ENCODE data around the gene ZSCAN9. TPM values are rescaled to one million over a fixed set of nuclear protein-coding genes. Genes with fewer than 3 reads are reported as not detected.

The ZSCAN9 gene
- total RNA-seq (1 to 10 TPM; 3.1 to 4.8 TPM), polyA plus RNA-seq (1 to 10 TPM; 1.3 to 2.2 TPM)

DNA sequence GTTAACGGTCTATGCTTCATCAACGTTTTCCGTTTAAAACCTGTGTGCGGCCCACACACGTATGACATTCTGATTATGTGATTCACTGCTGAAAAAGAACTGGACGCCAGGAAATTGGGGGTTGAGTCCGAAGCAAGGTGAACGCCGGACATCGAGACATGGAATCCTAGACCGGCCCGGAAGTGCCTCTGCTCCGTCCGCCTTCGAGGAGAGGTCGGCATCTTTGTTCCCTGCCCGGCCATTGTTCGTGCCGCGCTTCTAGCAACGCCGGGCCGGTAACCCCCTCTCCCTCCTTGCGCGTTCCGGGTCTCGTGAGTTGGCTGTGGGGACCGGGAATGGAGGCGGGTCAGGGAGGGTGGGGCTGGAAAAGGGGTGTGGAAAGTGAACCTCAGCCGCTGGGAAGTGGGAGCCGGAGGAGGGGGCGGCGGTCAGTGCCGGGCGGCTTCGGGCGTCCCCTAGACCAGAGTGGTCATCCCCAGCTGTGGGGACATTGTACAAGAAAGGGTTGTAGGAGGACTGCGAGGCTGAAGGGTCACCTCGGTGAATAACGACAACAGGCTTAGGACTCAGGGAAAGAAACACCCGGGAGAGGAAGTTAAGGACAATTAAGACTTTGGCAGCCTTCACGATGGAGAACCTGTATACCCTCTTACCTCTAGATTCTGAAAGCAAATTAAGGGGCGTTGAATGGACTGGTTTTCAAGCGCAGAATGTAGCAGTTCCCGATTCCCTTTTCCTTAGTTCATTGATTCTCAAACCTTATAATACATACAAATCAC lies at the start of gene ZSCAN9:
Gene ZSCAN9, plus strand, starts transcription at position 220 of the 779 bp plus-strand sequence. CDS start 1,810 bp downstream, outside the sequence.
- Histone ChIP-seq H3K36me3 (ENCODE audit: control insufficient read depth in 4 of 4, insufficient read depth in 3 of 4, low read depth in 1 of 4, low read length in 3 of 4) (peaks cover 2 to 22% (median 16%) of the 10 kb centered on the region in 4 donors), H3K9ac (ENCODE audit: low read depth in 1 of 2, low read length in 2 of 2) (peak within 1 kb of the TSS; percentile 26 to 62), H3K4me3 (ENCODE audit: low read depth in 1 of 3, low read length in 3 of 3) (peak within 1 kb of the TSS; percentile 74 to 94 (median 87)), H3K27ac (ENCODE audit: low read depth in 1 of 2, low read length in 2 of 2) (no peak within 1 kb of the TSS), H3K9me3 (ENCODE audit: control insufficient read depth in 4 of 4, low read length in 3 of 4) (peaks cover 0 to 1% (median 0%) of the 10 kb centered on the region in 4 donors), H3K4me1 (ENCODE audit: control insufficient read depth in 4 of 4, insufficient read depth in 4 of 4, low read length in 3 of 4) (peaks cover 0 to 12% (median 5%) of the 10 kb centered on the region in 4 donors), H3K27me3 (ENCODE audit: control insufficient read depth in 4 of 4, insufficient read depth in 4 of 4, low read length in 3 of 4) (peaks cover 0 to 7% (median 3%) of the 10 kb centered on the region in 4 donors)
- DNase-seq (ENCODE audit: low spot score) = peak; percentile 66
- TF ChIP-seq HNF4A (conservative IDR thresholded peaks at IDR 0.05) (peak; percentile 27 to 55), EGR1 (IDR thresholded peaks at IDR 0.05; ENCODE audit: low read depth in 2 of 2) (peak; percentile 19 to 62), SP1 (IDR thresholded peaks at IDR 0.05) (peak; percentile 41), RAD21 (IDR thresholded peaks at IDR 0.05) (peak; percentile 16 to 50), FOXA1 (IDR thresholded peaks at IDR 0.05) (no peak), TAF1 (conservative IDR thresholded peaks at IDR 0.05) (peak; percentile 30), JUND (IDR thresholded peaks at IDR 0.05) (peak in 1 of 2 donors; percentile 24), YY1 (IDR thresholded peaks at IDR 0.05) (peak; percentile 95), GABPA (IDR thresholded peaks at IDR 0.05 in 1 of 2, conservative IDR thresholded peaks at IDR 0.05 in 1 of 2) (peak; percentile 87 to 95), RXRA (IDR thresholded peaks at IDR 0.05) (peak; percentile 32 to 68)
- TF ChIP-seq, protein P1, sequence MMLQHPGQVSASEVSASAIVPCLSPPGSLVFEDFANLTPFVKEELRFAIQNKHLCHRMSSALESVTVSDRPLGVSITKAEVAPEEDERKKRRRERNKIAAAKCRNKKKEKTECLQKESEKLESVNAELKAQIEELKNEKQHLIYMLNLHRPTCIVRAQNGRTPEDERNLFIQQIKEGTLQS (IDR thresholded peaks at IDR 0.05) = no peak
- TF ChIP-seq, protein P2, sequence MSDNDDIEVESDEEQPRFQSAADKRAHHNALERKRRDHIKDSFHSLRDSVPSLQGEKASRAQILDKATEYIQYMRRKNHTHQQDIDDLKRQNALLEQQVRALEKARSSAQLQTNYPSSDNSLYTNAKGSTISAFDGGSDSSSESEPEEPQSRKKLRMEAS (IDR thresholded peaks at IDR 0.05) = peak; percentile 48
- TF ChIP-seq, protein P3, sequence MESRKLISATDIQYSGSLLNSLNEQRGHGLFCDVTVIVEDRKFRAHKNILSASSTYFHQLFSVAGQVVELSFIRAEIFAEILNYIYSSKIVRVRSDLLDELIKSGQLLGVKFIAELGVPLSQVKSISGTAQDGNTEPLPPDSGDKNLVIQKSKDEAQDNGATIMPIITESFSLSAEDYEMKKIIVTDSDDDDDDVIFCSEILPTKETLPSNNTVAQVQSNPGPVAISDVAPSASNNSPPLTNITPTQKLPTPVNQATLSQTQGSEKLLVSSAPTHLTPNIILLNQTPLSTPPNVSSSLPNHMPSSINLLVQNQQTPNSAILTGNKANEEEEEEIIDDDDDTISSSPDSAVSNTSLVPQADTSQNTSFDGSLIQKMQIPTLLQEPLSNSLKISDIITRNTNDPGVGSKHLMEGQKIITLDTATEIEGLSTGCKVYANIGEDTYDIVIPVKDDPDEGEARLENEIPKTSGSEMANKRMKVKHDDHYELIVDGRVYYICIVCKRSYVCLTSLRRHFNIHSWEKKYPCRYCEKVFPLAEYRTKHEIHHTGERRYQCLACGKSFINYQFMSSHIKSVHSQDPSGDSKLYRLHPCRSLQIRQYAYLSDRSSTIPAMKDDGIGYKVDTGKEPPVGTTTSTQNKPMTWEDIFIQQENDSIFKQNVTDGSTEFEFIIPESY (IDR thresholded peaks at IDR 0.05) = no peak
- TF ChIP-seq, protein P4, sequence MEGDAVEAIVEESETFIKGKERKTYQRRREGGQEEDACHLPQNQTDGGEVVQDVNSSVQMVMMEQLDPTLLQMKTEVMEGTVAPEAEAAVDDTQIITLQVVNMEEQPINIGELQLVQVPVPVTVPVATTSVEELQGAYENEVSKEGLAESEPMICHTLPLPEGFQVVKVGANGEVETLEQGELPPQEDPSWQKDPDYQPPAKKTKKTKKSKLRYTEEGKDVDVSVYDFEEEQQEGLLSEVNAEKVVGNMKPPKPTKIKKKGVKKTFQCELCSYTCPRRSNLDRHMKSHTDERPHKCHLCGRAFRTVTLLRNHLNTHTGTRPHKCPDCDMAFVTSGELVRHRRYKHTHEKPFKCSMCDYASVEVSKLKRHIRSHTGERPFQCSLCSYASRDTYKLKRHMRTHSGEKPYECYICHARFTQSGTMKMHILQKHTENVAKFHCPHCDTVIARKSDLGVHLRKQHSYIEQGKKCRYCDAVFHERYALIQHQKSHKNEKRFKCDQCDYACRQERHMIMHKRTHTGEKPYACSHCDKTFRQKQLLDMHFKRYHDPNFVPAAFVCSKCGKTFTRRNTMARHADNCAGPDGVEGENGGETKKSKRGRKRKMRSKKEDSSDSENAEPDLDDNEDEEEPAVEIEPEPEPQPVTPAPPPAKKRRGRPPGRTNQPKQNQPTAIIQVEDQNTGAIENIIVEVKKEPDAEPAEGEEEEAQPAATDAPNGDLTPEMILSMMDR (IDR thresholded peaks at IDR 0.05; ENCODE audit: low read depth, low read length, missing input control) = no peak
- TF ChIP-seq, protein P5, sequence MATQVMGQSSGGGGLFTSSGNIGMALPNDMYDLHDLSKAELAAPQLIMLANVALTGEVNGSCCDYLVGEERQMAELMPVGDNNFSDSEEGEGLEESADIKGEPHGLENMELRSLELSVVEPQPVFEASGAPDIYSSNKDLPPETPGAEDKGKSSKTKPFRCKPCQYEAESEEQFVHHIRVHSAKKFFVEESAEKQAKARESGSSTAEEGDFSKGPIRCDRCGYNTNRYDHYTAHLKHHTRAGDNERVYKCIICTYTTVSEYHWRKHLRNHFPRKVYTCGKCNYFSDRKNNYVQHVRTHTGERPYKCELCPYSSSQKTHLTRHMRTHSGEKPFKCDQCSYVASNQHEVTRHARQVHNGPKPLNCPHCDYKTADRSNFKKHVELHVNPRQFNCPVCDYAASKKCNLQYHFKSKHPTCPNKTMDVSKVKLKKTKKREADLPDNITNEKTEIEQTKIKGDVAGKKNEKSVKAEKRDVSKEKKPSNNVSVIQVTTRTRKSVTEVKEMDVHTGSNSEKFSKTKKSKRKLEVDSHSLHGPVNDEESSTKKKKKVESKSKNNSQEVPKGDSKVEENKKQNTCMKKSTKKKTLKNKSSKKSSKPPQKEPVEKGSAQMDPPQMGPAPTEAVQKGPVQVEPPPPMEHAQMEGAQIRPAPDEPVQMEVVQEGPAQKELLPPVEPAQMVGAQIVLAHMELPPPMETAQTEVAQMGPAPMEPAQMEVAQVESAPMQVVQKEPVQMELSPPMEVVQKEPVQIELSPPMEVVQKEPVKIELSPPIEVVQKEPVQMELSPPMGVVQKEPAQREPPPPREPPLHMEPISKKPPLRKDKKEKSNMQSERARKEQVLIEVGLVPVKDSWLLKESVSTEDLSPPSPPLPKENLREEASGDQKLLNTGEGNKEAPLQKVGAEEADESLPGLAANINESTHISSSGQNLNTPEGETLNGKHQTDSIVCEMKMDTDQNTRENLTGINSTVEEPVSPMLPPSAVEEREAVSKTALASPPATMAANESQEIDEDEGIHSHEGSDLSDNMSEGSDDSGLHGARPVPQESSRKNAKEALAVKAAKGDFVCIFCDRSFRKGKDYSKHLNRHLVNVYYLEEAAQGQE (IDR thresholded peaks at IDR 0.05) = no peak
- WGBS = under 1% methylated on average over 45 of the region's 45 CpGs
